GM12878 (cell line): ENCODE measurements around the gene ERMARD. TPM values are rescaled to one million over a fixed set of nuclear protein-coding genes. Genes with fewer than 3 reads are reported as not detected.

Experiments
- ATAC-seq: fragments of 200-7000 bp; cut with Tn5 transposase; 3 replicates; pipeline ENCODE4 v1.9.1; 2020; ENCODE audit warnings: mild to moderate bottlenecking, moderate library complexity
- BruUV-seq: library from RNA; stranded (reverse); fragments of 400-500 nt; replicated peaks from 2 replicates; lab custom pipeline; 2021; lab: Mats Ljungman, UMichigan
- CTCF ChIA-PET: fragments of 300-600 bp; sonication (Branson Sonifier 250); formaldehyde crosslinking; extraction: SDS; loops from one replicate; lab custom pipeline; 2021; ENCODE audit warnings: inconsistent platforms; lab: Yijun Ruan, JAX
- POLR2A ChIA-PET: fragments of 350-600 bp; formaldehyde crosslinking; extraction: SDS; loops from one replicate; lab custom pipeline; 2021; ENCODE audit warnings: inconsistent platforms; lab: Charles Lee
- RAD21 ChIA-PET: fragments of 300-600 bp; sonication (Branson Sonifier 250); formaldehyde crosslinking; loops from one replicate; lab custom pipeline; 2023; ENCODE audit warnings: antibody characterized with exemption; ENCODE audit not compliant: unreplicated experiment; lab: Charles Lee
- SMC1A ChIA-PET: fragments of 300-600 bp; sonication (Branson Sonifier 250); formaldehyde crosslinking; loops from one replicate; lab custom pipeline; 2023; ENCODE audit not compliant: unreplicated experiment, uncharacterized antibody; lab: Charles Lee
- DNase-seq: peaks from one replicate; pipeline ENCODE4 v3.0.0-alpha.2; 2011; ENCODE audit warnings: low read depth, low spot score
- FAIRE-seq: peaks from 3 replicates; lab custom pipeline; 2011; peaks lifted over from hg19 to GRCh38; lab: Jason Lieb, UNC
- H2AFZ ChIP-seq: 2 replicates; pipeline ENCODE4 v1.6.0; 2011; ENCODE audit warnings: low read depth, low read length, control low read depth; ENCODE audit not compliant: control insufficient read depth
- H3K27ac ChIP-seq: 2 replicates; pipeline ENCODE4 v1.5.1; 2011; ENCODE audit warnings: control low read depth; ENCODE audit not compliant: control insufficient read depth, insufficient read depth
- H3K27me3 ChIP-seq, 2 experiments: replicated peaks in 1 of 2; 2 replicates each; pipeline versions ENCODE4 v1.6.0 to v1.6.1; 2011; ENCODE audit warnings: low read length in 1 of 2; ENCODE audit not compliant: control insufficient read depth in 2 of 2, insufficient read depth in 2 of 2
- H3K36me3 ChIP-seq, 2 experiments: 2 replicates each; pipeline ENCODE4 v1.5.1; 2011; ENCODE audit warnings: low read length in 1 of 2; ENCODE audit not compliant: control insufficient read depth in 2 of 2, insufficient read depth in 2 of 2
- H3K4me1 ChIP-seq: 2 replicates; pipeline ENCODE4 v1.6.1; 2011; ENCODE audit warnings: mild to moderate bottlenecking, low read length, moderate library complexity, mixed read lengths; ENCODE audit not compliant: control insufficient read depth, insufficient read depth
- H3K4me2 ChIP-seq: 2 replicates; pipeline ENCODE4 v1.6.0; 2011; ENCODE audit warnings: control low read depth; ENCODE audit not compliant: control insufficient read depth, insufficient read depth
- H3K4me3 ChIP-seq: fragments of 200-600 bp; sonication (generic); 2 replicates; pipeline ENCODE4 v1.5.1; 2016
- H3K79me2 ChIP-seq: 2 replicates; pipeline ENCODE4 v1.6.0; 2011; ENCODE audit warnings: low read length; ENCODE audit not compliant: control insufficient read depth, insufficient read depth
- H3K9ac ChIP-seq: 2 replicates; pipeline ENCODE4 v1.8.0; 2011; ENCODE audit warnings: low read length, control low read depth, mixed read lengths; ENCODE audit not compliant: control insufficient read depth, insufficient read depth
- H3K9me3 ChIP-seq: replicated peaks from 3 replicates; pipeline ENCODE4 v1.5.1; 2011; ENCODE audit warnings: mild to moderate bottlenecking, low read length; ENCODE audit not compliant: control insufficient read depth, insufficient read depth
- H4K20me1 ChIP-seq: 2 replicates; pipeline ENCODE4 v1.6.0; 2011; ENCODE audit not compliant: control insufficient read depth, insufficient read depth
- ATF7 ChIP-seq: fragments of 450-650 bp; IDR thresholded peaks from 2 replicates; pipeline ENCODE4 v1.6.1; 2016; ENCODE audit warnings: low read depth, mild to moderate bottlenecking
- E2F8 ChIP-seq: fragments of 450-650 bp; IDR thresholded peaks from 2 replicates; pipeline ENCODE4 v1.6.1; 2018; ENCODE audit warnings: mild to moderate bottlenecking, low read depth, moderate library complexity; ENCODE audit not compliant: partially characterized antibody
- ELK1 ChIP-seq: IDR thresholded peaks from 2 replicates; pipeline ENCODE4 v1.6.1; 2012; ENCODE audit warnings: low read depth, low read length, improper control_type of control experiment
- IRF3 ChIP-seq: fragments of 450-650 bp; IDR thresholded peaks from 2 replicates; pipeline ENCODE4 v1.6.1; 2014; ENCODE audit warnings: mild to moderate bottlenecking
- JUND ChIP-seq: IDR thresholded peaks from 2 replicates; pipeline ENCODE4 v1.6.1; 2012; ENCODE audit warnings: low read depth, mild to moderate bottlenecking, low read length, improper control_type of control experiment, moderate library complexity
- RCOR1 ChIP-seq: conservative IDR thresholded peaks from 2 replicates; pipeline ENCODE4 v1.6.1; 2012; ENCODE audit warnings: low read depth, low read length, improper control_type of control experiment
- RUNX3 ChIP-seq: IDR thresholded peaks from 2 replicates; pipeline ENCODE4 v1.6.1; 2012; ENCODE audit warnings: low read length, inconsistent platforms
- SMC3 ChIP-seq: IDR thresholded peaks from 2 replicates; pipeline ENCODE4 v1.6.1; 2011; ENCODE audit warnings: low read length, improper control_type of control experiment, borderline replicate concordance
- SUPT20H ChIP-seq: IDR thresholded peaks from 2 replicates; pipeline ENCODE4 v1.6.1; 2011; ENCODE audit warnings: low read depth, mild to moderate bottlenecking, low read length, moderate library complexity, borderline replicate concordance; ENCODE audit not compliant: control insufficient read depth
- YY1 ChIP-seq: IDR thresholded peaks from 2 replicates; pipeline ENCODE4 v1.6.1; 2011; ENCODE audit warnings: low read depth, mild to moderate bottlenecking, low read length
- ZNF217 ChIP-seq: fragments of 450-650 bp; IDR thresholded peaks from 2 replicates; pipeline ENCODE4 v1.6.1; 2017; ENCODE audit warnings: antibody characterized with exemption, mild to moderate bottlenecking
- WGBS: methylation state at CpG from one replicate; pipeline ENCODE4 v1.1.6; 2016; ENCODE audit warnings: low lambda C conversion rate; ENCODE audit not compliant: insufficient replicate concordance, insufficient coverage; ENCODE audit errors: missing lambda C conversion rate; 5-methylcytosine and 5-hydroxymethylcytosine counted together
- in situ Hi-C: fragments of 300-500 bp; cut with MboI; formaldehyde crosslinking; loops from 9 replicates; pipeline ENCODE4 v1.14.3; 2018; ENCODE audit warnings: mixed read lengths
- intact Hi-C: fragments of 100-400 bp; cut with micrococcal nuclease; formaldehyde crosslinking; loops from one replicate; pipeline ENCODE4 v1.14.2; 2022; ENCODE audit not compliant: unreplicated experiment
- polyA plus RNA-seq, 11 experiments: library from polyadenylated mRNA; depleted of rRNA in 4 of 11; unstranded in 6 of 11; stranded (reverse) in 5 of 11; fragments of >200 nt; fragmentation: Nextera tagmentation in 4 of 11; fragmentation: Illumina TruSeq in 1 of 11; extraction: Ambion mirVana in 4 of 11; extraction: Trizol in 1 of 11; gene quantifications; 1 replicate in 1 of 11; 2 replicates in 10 of 11; pipeline versions ENCODE4 v1.2.1 to v1.2.3, GENCODE V29; 2011 to 2016; ENCODE audit warnings: inconsistent platforms in 2 of 11, missing spikeins in 2 of 11, low read depth in 1 of 11
- total RNA-seq, 4 experiments: library from RNA; depleted of rRNA in 3 of 4; stranded (reverse); fragments of >200 nt in 3 of 4; fragmentation: Illumina TruSeq in 1 of 4; extraction: Trizol in 1 of 4; gene quantifications; 2 replicates each; pipeline versions ENCODE4 v1.2.1 to v1.2.3, GENCODE V29; 2013 to 2021

ERMARD gene
- total and polyA plus RNA-seq, 10 of the 15 experiments (the other 5 are each of a cell fraction or from before 2014, with no cell fraction given) = 24.4 to 63.3 (median 34.1) TPM

- ChIA-PET RAD21 (interaction anchor here (1.1 kb wide), 1 partner anchor 21 kb away, joined by 3 read pairs; no protein-coding TSS in a partner anchor), SMC1A (interaction anchor here (1.0 to 1.6 kb wide), 2 partner anchors 24 to 28 kb away, joined by 3 to 4 read pairs; no protein-coding TSS in a partner anchor), CTCF (interaction anchor here (1.4 kb wide), 1 partner anchor 17 kb away, joined by 3 read pairs; no protein-coding TSS in a partner anchor), POLR2A (interaction anchor here (1.3 kb wide), 1 partner anchor 15 kb away, joined by 3 read pairs; no protein-coding TSS in a partner anchor)
- ATAC-seq (no peak), DNase-seq (no peak), FAIRE-seq (no peak)
- no peak overlapping the region for H3K4me2 ChIP-seq
- H2AFZ ChIP-seq = no peak overlapping the region
- H3K4me1 ChIP-seq = peaks cover 5% of the 10 kb centered on the region
- no peaks in the 10 kb centered on the region for H3K36me3 ChIP-seq
- no peak overlapping the region for H3K27ac ChIP-seq
- intact Hi-C loops (loop anchor here (10.0 kb wide), 1 partner anchor 579 kb away; the partner anchor contains the start of gene FAM120B), in situ Hi-C loops (no loop called here)
- TSS peak; percentile 72 for BruUV-seq
- no peak overlapping the region for H3K9ac ChIP-seq
- H3K9me3 ChIP-seq = no peaks in the 10 kb centered on the region
- H3K79me2 ChIP-seq = peaks cover 21% of the 10 kb centered on the region
- H3K27me3 ChIP-seq = no peaks in the 10 kb centered on the region
- H3K4me3 ChIP-seq = no peak overlapping the region
- WGBS = 100% methylated on average over 1 of the region's 1 CpG
- no peaks in the 10 kb centered on the region for H4K20me1 ChIP-seq
- no peak for TF ChIP-seq RCOR1
- no peak for TF ChIP-seq IRF3
- TF ChIP-seq JUND = no peak
- TF ChIP-seq ZNF217 = no peak
- TF ChIP-seq SUPT20H = no peak
- no peak for TF ChIP-seq ATF7
- no peak for TF ChIP-seq RUNX3
- no peak for TF ChIP-seq SMC3
- no peak for TF ChIP-seq ELK1
- TF ChIP-seq YY1 = no peak
- TF ChIP-seq E2F8 = no peak
Measured at GRCh38 chr6:169726049-169726400, 25.4 kb upstream of the ERMARD start.
